Calu3 (cell line): ENCODE data around the gene S100A9. TPM values are rescaled to one million over a fixed set of nuclear protein-coding genes. Genes with fewer than 3 reads are reported as not detected.

Experiments used
- BruUV-seq: library from RNA; stranded (reverse); fragments of 400-500 nt; replicated peaks from 2 replicates; lab custom pipeline; 2021; lab: Mats Ljungman, UMichigan
- CTCF ChIA-PET: fragments of 300-600 bp; sonication (Branson Sonifier 250); formaldehyde crosslinking; loops from one replicate; lab custom pipeline; 2022; ENCODE audit warnings: antibody characterized with exemption; lab: Charles Lee
- DNase-seq: peaks from one replicate; pipeline ENCODE4 v3.0.0; 2022
- H3K27ac Mint-ChIP-seq: one replicate; pipeline ENCODE4 v1.8.0; 2022; ENCODE audit warnings: mixed read lengths; ENCODE audit not compliant: unreplicated experiment
- H3K27me3 Mint-ChIP-seq: one replicate; pipeline ENCODE4 v1.8.0; 2022; ENCODE audit warnings: mixed read lengths; ENCODE audit not compliant: unreplicated experiment
- H3K36me3 Mint-ChIP-seq: one replicate; pipeline ENCODE4 v1.8.0; 2022; ENCODE audit warnings: mild to moderate bottlenecking, moderate library complexity, mixed read lengths; ENCODE audit not compliant: insufficient read depth, unreplicated experiment
- H3K4me1 Mint-ChIP-seq: one replicate; pipeline ENCODE4 v1.8.0; 2022; ENCODE audit warnings: mild to moderate bottlenecking, low read depth, mixed read lengths; ENCODE audit not compliant: unreplicated experiment
- H3K4me3 Mint-ChIP-seq: one replicate; pipeline ENCODE4 v1.8.0; 2022; ENCODE audit warnings: mild to moderate bottlenecking, low read depth, moderate library complexity, mixed read lengths; ENCODE audit not compliant: unreplicated experiment
- H3K9me3 Mint-ChIP-seq: one replicate; pipeline ENCODE4 v1.8.0; 2022; ENCODE audit warnings: low read depth, mixed read lengths; ENCODE audit not compliant: unreplicated experiment
- CTCF ChIP-seq: fragments of 200-600 bp; IDR thresholded peaks from one replicate; pipeline ENCODE4 v1.8.0; 2022; ENCODE audit warnings: antibody characterized with exemption; ENCODE audit not compliant: unreplicated experiment
- intact Hi-C: fragments of 100-400 bp; cut with micrococcal nuclease; formaldehyde crosslinking; loops from one replicate; pipeline ENCODE4 v1.10.0; 2022; ENCODE audit not compliant: unreplicated experiment
- total RNA-seq: library from RNA; stranded (reverse); gene quantifications from 2 replicates; pipeline ENCODE4 v1.2.3, GENCODE V29; 2022

Gene S100A9
- total RNA-seq, 1 experiment from 2014 or later = 5.0 TPM

DNA sequence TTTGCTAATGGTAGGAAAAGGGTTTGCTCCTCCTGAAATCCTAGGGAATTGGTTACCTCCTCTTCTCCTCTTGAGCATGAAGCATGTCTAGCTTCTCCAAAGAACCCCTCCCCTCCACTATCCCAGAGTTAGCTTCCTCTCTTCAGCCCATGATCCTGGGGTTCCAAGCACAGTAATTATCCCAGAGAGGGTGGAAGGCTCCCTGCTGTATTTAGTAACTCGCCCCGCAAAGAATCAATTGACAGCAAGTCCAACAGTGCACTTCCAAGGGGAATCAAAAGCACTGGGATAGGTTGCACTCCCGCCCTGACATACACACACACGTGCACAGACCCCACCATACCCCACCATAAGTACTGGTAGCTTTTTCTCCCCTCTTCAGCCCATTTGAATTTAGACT is 30.1 kb downstream of the S100A9 start:
- no peak for DNase-seq
- no TSS peak for BruUV-seq
- Mint-ChIP-seq H3K36me3 (no peaks in the 10 kb centered on the region), H3K27ac (no peak overlapping the region), H3K9me3 (no peaks in the 10 kb centered on the region), H3K4me1 (no peaks in the 10 kb centered on the region), H3K27me3 (peaks cover 100% of the 10 kb centered on the region), H3K4me3 (no peak overlapping the region)
- intact Hi-C loops = no loop called here
- CTCF ChIA-PET = no interaction called here
- no peak for TF ChIP-seq CTCF

GRCh38 chr1:153389401-153389800 is 31.7 kb downstream of the S100A9 start:
- intact Hi-C loops = no loop called here
- CTCF ChIA-PET = no interaction called here
- BruUV-seq = no TSS peak
- H3K36me3 Mint-ChIP-seq = no peaks in the 10 kb centered on the region
- no peaks in the 10 kb centered on the region for H3K9me3 Mint-ChIP-seq
- H3K4me3 Mint-ChIP-seq = no peak overlapping the region
- no peaks in the 10 kb centered on the region for H3K4me1 Mint-ChIP-seq
- H3K27ac Mint-ChIP-seq = no peak overlapping the region
- DNase-seq = no peak
- TF ChIP-seq CTCF = no peak
- peaks cover 100% of the 10 kb centered on the region for H3K27me3 Mint-ChIP-seq

DNA sequence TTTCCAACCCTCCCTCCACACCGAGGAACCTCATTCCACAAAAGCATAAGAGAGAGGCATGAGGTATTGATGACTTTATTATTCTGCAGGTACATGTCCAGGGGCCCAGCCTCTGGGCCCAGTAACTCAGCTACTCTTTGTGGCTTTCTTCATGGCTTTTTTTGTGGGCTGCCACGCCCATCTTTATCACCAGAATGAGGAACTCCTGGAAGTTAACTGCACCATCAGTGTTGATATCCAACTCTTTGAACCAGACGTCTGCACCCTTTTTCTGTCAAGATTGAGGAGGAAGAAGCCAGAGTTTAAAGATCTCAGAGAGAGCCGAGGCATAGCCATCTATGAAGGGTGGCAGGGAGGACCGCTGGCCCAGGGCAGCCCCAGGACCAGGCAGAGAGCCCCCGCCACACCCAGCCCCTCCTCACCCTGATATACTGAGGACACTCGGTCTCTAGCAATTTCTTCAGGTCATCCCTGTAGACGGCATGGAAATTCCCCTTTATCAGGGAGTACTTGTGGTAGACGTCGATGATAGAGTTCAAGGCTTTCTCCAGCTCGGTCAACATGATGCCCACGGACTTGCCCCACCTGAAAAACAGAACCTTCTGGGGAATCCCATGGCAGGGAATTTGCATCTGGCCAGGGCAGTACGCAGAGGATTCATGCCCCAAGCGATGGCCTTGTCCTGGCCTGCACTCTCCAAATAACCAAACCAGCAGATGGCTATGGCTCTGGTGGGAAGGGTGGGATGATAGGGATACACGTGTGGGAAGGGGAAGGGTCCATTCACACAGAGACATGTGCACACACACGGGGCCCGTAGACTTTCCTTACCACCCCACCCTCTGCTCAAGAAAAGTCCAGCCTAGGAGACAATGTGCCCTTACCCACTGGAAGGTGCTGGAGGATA is 32.6 kb downstream of the S100A9 start:
- H3K36me3 Mint-ChIP-seq = no peaks in the 10 kb centered on the region
- peaks cover 100% of the 10 kb centered on the region for H3K27me3 Mint-ChIP-seq
- intact Hi-C loops = no loop called here
- H3K27ac Mint-ChIP-seq = no peak overlapping the region
- BruUV-seq = no TSS peak
- H3K4me1 Mint-ChIP-seq = no peaks in the 10 kb centered on the region
- DNase-seq = no peak
- TF ChIP-seq CTCF = no peak
- H3K9me3 Mint-ChIP-seq = no peaks in the 10 kb centered on the region
- CTCF ChIA-PET = no interaction called here
- H3K4me3 Mint-ChIP-seq = no peak overlapping the region

DNA sequence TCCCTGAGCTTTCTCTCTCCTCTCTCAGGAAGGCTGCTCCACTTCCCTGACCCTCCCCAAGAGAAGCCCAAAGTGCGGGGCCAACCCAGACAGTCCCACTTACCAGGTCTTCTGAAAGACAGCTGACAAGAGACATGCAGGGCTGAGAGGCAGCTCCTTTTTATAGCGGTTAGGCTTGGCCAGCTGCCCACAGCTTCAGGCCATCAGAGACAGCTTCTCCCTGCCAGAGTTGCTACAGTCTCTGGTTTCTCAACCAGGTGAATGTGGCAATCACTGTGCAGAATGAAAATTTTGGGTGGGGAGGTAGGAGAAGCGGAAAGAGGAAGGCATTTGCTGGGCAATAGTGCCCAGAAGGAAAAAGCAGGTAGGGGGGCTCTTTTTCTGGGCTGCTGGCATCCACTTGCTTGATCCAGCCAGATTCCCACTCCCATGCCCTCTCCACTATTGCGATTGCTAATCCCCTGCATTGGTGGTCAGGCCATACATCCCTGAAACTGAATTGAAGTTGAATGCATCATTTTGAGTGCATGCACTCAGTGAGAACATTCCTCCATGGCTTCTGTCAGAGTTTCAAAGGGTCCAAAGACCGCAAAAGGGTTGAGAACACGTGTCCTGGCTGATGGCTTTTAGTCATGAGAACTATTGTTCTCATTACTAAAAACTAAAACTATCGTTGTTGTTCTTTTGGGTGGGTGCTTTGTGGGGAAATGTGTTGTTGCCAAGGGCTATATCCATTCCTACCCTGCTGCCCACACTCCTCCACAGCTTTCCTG is 33.5 kb downstream of the S100A9 start, which contains the start of gene S100A8:
S100A8 (minus strand) TSS at position 136 of the 773 bp plus-strand sequence. CDS start 538 bp downstream, outside the sequence.
- CTCF ChIA-PET = no interaction called here
- no TSS peak for BruUV-seq
- no peak within 1 kb of the TSS for H3K4me3 Mint-ChIP-seq
- no peaks in the 10 kb centered on the region for H3K36me3 Mint-ChIP-seq
- DNase-seq = no peak
- H3K4me1 Mint-ChIP-seq = no peaks in the 10 kb centered on the region
- TF ChIP-seq CTCF = no peak
- H3K9me3 Mint-ChIP-seq = no peaks in the 10 kb centered on the region
- H3K27me3 Mint-ChIP-seq = peaks cover 100% of the 10 kb centered on the region
- no peak within 1 kb of the TSS for H3K27ac Mint-ChIP-seq
- intact Hi-C loops = no loop called here
